EL (cell line): Measurements from ENCODE around the gene MMP24.
A peak's percentile ranks its signal among the peaks of the same experiment; 100 is the strongest.
"Not testable (repeated sequence)": the region's sequence is repeated elsewhere in the genome, so short reads cannot be mapped to it uniquely, and the experiment has no call there.

ENCODE experiments used
- DNase-seq: peaks from one replicate; pipeline ENCODE4 v3.0.0-alpha.2; 2016

The MMP24 gene

DNA sequence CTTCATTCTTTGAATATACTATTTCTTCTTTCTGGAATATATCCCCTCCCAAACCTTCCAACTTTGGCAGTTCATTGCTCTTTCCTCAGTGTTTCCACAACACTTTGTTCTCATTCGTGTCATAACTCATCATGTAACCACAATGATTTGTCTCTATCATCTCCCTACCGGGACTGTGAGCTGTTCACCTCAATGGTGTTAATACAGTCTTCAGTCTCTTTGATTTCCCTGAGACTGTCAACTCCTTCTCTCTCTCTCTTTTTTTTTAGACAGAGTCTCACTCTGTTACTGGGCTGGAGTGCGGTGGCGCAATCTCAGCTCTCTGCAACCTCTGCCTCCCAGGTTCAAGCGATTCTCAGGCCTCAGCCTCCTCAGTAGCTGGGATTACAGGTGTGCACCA, 2.5 kb upstream of the MMP24 start:
- DNase-seq, result no peak

DNA sequence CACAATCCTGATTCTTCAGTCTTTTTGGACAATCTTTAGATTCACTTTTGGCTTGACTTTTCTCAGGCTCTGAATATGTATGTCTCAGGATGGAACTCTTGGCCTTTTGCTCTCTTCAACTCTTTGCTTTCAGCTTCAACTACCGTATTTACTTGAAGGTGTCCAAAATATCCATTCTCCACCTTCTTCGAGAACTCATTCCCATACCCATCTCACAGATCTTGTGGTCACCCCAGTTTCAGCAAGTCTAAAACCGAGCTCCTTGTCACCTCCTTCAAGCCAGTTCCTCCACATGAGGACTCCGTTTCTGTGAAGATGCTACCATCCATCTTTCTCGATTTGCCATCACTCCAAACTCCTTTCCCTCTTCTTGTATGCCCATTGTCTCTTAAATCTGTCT, 2.0 kb upstream of the MMP24 start:
- DNase-seq, result no peak

DNA sequence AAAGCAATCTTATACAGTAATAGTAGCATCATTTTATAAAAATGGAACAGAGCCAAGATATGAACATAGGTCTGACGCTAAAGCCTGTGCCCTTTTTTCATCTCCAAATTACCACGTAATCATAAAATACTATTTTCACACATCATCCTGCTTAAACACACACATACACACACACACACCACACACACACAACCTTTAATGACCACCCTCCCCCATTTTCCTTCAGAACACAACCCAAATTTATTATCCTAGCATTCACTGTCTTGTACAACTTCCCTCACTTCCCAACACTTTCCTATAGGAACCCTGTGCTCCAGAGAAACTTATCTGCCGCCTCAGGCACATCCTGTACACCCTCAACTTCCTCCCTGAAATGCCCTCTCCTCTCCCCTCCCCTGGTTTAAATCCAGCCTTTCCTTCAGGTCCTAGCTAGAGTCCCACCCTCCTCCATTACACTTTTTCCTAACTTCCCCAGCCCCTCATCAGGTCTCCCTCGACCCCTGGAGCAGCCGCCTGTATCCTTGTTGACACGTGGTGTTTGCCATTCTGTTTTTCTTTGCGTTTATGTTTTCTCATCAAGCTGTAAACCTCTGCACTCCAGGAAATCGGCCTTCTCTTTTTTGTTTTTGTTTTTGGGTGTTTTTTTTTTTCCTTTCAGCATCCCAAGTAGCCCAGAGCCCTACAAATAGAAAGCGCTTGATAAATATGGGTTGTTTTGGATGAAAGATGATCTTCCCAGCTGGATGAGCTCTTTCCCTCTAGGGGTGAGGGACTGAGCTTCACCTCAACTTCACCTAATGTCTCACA, 968 bp upstream of the MMP24 start:
- no peak for DNase-seq

DNA sequence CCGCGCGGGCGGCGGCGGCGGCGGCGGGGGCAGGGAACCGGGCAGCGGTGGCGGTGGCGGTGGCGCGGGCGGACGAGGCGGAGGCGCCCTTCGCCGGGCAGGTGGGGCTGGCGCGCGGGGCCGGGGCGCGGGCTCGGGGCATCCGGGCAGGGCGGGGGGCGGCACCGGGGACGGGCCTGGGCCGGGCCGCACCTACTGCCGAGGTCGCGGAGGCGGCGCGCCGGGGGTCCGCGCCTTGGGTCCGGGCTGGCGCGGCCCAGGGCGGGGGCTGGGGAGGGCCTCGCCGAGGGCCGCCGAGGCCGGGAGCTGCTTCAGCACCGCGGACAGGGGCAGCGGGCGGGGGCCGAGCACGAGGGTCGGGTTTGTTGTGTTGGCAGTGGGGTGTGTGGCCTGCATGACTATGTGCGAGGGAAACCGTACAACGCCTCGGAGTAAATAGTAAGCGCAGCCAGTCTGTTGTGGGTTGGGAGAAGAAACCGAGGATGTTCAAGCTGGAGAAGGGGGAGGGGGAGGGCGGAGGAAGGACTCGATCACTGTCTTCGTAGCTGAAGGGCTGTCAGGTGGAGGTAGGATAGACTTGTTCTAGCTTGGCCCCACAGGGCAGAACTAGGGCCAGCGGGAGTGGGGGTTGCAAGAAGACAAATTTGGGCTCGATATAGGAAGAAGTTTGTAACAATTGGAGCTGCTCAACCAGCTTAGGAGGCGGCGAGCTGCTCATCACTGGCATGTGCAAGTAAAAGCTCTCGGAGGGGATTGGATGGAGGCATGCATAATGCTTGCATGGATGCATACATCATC, 593 bp downstream of the MMP24 start:
- DNase-seq, result peak; percentile 46

DNA sequence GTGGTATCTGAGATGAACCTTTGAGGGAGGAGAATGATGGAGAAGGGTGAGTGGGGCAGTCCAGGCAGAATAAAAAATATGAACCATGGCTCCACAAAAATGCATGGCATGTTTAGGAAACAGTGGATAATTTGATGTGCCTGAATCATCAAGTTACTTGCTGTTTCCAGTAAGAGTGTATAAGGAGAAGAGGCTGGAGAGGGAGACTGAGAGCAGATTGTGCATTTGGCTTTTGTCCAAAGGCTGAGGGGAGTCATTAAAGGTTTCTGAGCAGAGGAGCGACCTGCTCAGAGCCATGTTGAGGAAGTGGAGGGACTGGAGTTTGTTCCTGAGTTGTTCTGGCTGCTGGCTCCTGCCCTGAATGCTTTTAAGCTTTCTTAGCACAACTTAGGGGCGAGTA, 6.1 kb downstream of the MMP24 start:
- peak; percentile 92 for DNase-seq

DNA sequence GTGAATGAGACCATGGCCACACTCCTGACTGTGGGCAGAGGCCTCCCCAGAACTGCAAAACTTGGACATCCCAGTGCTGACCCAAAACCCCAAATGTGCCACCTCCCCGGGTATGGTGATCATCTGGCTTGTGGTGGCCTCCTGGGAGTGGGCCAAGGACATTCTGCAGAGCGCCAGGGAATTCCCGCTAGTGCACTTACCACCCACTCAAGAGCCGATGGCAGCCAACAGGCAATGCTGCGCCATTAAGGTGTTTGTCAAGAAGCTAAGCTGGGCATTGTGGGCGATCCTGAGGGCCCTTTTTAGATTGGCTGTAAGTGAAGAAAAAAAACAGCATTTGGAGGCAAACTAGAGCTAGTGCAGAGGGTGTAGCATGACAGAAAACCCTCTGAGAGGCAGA, 9.4 kb downstream of the MMP24 start:
- no peak for DNase-seq

DNA sequence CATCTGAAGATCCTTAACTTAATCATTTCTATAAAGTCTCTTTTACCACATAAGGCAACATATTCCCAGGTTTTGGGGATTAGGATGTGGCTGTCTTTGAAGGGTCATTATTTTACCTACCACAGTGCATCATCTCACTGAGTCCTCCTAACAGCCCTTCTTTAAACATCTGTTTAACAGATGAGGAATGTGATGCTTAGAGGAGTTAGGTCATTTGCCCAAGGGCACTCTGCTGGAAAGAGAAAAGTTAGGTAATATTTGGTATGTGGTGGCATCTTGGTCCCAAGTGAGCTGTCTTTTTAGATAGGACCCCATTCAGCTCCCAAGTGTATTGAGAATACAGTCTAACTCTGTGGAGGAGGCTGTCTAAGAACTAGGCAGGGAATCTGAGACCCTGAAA, 11.0 kb downstream of the MMP24 start:
- peak; percentile 83 for DNase-seq

DNA sequence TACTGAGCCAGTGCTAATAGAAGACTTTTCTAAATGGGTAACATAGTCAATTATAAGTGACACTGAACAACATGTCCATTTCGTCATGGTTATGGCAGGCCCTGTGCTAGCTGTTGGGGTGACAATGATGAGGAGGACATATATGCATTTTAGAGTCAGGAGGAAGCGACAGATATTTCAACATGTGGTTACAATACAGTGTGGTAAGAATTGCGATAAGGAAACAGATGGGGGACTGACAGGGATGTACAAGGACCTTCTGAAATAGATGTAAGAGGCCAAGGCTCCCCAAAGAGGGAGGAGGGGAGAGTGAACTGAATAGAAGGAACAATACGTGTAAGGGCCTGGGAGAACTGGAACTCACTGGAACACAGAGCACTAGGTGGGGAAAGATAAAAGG, 11.7 kb downstream of the MMP24 start:
- DNase-seq, result no peak

DNA sequence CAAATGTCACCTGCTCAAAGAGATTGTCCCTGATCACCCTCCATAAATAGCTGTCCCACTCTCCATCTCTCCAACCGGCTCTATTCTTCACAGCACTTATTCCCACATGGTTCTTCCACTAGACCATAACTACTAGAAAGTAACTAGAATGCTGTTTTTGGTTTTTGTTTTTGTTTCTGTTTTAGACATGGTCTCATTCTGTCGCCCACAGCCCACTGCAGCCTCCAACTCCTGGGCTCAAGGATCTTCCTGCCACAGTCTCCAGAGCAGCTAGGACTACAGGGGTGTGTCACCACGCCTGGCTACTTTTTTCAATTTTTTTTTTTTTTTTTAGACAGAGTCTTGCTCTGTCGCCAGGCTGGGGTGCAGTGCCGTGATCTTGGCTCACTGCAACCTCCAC, 12.2 kb downstream of the MMP24 start:
- DNase-seq, result no peak

DNA sequence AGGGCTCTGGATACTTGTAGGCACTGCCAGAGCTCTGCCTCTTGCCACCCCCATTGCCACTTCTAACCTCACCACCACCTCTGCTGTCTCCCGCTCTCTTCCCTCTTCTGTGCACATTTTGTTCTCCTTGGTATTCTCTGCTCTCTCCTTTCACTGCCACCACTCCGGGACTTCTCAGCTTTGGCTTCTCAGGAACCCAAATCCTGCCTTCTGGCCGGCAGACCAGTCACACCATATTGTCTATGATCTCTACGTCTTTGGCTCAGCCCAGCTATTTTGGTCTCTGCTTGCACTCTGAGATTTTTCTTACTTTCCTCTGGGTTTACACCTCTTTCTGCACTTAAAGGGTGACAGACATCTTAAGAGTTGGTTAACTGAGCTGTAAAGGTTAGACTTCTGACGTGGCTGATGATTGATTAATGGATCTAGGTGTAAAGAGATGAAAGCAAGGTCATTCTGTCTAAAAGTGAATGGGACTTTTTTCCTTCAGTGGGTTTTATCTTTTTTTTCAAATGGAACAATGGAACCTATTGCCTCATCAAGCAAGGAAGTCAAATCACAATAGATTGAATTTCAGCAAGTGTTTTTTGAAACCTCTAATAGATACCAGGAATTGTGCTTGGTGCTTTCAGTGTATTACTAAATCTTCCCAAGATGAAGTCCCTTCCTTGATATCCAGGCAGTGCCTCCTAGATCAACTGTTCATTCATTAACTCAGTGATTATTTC, 13.8 kb downstream of the MMP24 start:
- no peak for DNase-seq

DNA sequence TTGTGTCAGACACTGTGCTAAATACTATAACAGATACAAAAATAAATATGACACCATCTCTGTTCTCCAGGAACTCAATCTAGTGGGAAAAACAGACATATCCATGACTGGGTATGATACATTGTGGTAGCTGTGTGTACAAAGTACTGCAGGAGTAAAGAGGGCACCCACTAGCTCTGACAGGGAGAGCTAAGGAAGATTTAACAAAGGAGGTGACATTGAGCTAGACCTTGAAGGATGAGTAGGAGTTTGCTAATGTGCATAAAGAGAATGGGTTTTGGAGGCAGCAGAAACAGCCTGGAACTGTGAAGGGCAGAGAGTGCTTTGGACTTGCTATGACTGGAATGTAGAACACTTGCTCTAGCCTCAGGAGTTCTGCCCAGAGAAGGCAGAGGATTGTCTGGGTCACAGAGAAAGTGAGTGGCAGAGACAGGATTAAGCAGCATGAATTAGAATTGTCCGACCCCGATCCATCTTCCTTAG, 14.4 kb downstream of the MMP24 start:
- no peak for DNase-seq

DNA sequence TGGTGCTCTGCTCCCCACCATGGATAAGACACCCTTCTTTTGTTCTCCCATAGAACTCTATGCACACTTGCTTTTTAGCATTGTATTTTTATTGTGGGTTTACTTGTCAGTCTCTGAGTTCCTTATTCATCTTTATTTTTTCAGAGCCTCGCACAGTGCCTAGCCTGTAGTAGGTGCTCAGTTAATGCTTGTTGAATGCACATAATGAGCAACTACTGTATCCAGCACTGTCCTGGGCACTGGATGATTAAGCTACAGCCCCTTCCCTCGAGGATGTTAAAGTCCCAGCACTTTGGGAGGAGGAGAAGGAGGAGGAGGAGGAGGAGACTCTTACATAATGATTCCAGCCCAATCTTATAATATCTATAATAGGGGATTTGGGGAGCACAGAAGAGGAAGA, 16.8 kb downstream of the MMP24 start:
- no peak for DNase-seq

DNA sequence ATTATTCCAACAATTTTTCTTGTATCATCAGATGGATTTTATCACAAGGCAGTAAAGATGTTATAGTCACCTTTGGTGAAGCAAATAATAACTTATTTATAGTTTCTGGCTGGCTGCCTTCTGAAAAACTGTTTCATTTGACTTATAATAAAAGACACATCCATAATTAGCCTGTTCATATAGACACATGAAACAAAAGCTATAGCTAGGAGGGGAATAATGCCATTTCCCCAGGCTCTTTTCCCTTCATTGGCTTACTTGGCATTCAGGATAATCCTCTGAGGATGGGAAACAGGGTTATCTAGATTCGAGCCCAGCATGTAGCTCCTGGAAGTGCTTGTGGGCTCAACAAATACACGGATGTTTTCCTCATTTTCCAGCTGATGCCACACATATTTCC, 17.5 kb downstream of the MMP24 start:
- no peak for DNase-seq

DNA sequence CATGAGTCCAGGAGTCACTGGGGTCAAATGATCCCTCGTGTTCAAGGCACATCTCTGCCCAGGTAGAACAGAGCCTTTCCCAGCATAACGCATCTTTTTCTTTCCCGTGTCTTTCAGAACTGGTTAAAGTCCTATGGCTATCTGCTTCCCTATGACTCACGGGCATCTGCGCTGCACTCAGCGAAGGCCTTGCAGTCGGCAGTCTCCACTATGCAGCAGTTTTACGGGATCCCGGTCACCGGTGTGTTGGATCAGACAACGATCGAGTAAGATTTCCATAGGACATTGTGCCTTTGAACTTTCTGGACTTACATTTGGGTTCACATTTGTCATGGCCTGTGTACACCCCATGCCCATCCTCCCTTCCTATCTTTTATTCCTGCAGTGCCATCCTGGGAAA, 20.2 kb downstream of the MMP24 start:
- no peak for DNase-seq

DNA sequence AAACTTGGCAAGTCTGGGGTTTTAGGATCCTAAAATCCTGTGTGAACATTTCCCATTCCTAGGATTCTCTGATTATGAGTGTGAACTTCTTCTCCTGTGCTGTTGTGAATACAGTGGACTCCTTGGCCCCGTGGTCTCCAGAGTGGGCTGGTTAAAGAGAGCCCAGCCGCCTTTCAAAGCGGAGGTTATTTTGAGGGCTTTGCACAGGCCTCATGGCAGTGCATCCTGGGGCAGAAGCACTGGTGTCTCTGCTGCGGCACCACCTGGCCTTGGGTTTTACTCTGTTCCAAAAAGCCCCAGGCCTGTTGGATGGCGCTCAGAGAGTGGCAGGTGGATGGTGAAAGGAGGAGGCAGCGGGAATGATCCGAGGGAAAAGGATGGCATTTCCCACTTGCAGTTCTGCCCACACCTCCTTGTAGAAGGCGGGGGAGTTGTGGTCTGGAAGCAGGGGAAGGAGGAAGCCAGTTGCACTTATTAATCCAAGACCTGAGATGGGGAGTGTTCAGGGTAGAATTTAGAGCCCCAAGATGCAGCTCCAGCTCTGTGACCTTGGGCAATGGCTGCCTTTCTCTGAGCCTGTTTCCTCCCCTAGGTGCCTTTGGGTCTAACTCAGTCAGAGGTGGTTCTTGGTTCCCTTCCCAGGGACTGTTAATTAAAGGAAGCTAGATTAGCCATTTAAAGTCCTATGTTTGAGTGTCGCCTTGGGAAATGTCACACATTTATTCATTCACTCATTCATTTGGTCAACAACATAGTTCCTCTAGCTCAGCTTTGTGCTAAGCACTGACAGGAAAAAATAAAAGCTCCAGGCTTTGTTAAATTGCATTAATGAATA, 22.4 kb downstream of the MMP24 start:
- no peak for DNase-seq

DNA sequence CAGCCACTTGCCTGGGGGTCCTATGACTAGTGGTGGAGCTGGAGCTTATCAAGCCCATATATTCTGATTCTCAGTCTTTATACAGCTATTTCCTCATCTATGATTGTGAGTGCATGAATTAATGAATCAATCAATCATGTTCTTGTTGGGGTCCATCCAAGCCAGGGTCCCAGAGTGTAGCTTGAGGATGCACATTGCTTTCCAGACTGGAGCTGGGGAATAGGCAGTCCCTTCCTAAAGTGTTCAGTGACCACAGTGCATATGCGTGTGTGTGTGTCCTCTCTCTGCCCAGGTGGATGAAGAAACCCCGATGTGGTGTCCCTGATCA, 25.1 kb downstream of the MMP24 start:
- DNase-seq, result no peak

DNA sequence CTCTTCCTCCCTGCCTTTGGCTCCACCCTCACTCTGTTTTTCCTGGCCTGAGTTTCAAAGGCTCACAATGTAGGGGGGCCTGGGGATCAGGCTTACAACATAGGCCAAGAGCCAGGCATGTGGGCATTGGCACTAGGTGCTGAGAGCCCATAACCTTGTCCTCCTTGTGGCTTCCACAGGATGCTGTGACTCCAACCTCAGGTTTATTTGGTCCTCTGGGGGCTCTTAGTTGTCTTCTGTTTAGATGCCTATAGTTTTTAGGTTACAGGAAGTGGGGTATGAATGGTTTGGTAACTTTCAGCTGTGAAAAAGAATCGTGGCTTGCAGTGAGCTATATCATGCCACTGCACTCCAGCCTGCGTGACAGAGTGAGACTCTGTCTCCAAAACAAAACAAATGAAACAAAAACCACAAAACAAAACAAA, 25.6 kb downstream of the MMP24 start:
- no peak for DNase-seq

DNA sequence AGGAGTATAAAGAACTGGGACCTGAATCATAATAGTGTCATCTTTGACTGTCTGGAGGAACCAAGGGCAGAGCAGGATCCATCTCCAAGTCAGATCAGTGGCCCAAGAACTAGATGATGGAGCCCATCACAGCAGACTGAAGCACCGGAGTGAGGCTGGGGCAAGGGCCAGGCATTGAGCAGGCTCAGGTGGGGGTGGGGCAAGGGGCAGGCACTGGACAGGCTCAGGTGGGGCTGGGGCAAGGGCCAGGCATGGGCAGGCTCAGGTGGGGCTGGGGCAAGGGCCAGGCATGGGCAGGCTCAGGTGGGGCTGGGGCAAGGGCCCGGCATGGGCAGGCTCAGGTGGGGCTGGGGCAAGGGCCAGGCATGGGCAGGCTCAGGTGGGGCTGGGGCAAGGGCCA, 26.1 kb downstream of the MMP24 start:
- DNase-seq, result not testable (repeated sequence)

DNA sequence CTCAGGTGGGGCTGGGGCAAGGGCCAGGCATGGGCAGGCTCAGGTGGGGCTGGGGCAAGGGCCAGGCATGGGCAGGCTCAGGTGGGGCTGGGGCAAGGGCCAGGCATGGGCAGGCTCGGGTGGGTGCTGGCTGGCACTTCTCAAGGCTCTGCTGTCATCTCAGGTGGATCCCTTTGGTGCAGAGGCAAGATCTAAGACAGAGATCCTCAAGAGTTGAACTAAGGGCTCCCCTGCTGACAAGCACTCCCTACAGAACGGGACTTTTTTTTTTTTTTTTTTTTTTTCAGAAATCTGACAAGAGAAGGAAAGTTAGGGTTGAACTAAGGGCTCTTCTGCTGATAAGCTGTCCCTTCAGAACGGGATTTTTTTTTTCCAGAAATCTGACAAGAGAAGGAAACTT, 26.5 kb downstream of the MMP24 start:
- DNase-seq, result no peak

DNA sequence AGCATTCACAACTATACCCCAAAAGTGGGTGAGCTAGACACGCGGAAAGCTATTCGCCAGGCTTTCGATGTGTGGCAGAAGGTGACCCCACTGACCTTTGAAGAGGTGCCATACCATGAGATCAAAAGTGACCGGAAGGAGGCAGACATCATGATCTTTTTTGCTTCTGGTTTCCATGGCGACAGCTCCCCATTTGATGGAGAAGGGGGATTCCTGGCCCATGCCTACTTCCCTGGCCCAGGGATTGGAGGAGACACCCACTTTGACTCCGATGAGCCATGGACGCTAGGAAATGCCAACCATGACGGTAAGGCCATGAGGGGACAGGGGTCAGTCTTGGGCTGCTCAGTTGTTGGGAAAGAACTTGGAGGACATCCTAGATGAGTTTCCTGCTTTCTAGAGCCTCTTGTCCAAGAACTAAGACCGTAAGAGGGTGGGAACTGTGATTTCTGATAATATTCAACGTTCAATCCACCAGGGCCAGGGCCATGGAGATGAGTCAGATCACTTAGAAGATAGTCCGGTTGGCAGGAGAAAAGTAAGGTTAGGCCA, 28.0 kb downstream of the MMP24 start:
- DNase-seq, result no peak

DNA sequence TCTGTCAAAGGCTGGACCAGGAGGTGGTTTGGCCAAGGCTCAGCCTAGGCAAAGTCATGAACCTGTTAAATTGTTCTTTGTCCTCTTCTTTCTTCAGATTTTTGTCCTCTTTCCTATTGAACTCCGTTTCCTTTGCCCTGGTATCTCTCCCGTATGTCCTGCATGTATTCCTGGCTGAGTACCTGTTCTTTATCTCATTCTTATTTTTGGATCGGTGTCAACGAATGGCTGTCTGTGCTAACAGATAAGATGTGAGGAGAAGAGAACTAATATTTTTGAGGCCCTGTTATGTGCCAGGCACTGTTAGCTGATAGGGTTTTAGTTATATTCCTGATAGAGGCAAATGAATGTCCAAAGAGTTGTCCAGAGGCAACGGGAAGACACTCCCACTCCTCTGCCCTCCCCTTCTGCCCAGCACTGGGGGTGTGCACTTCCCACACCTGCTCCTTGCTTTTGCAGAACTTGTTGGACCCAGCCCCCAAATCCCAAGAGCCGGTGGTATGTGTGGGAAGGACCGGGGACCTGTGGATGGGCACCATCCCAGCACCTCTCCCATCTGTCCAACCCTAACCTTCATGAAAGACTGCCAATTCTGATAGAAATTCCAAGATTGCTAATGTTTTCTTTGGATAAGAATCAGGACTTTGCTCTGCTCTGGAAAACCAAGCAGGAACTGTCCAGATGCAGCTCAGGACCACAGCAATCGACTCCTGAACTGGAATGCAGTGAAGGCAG, 30.9 kb downstream of the MMP24 start:
- peak; percentile 56 for DNase-seq

DNA sequence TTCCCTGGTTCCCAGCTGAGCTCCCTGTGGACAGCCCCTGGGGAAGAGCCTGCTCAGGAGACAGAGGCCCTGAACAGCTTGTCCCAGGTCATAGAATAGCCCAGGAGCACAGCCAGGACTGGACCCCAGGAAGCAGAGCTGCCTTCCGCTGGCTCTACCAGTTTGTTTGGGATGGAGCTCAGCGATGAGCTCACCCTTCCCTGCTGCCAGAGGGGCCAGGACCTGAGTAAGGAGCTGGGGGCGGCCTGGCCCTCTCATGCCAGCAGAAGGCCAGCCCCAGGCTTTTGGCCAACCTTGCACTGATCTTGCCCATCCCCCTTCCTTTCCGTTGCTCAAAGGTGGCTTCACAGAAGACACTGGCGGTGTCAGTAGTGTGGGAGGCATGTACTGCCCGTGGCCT, 33.9 kb downstream of the MMP24 start:
- DNase-seq, result no peak
